NCI-H2196 (cell line): Measurements from ENCODE around the gene SYNE2.
"Not testable (repeated sequence)": the region's sequence is repeated elsewhere in the genome, so short reads cannot be mapped to it uniquely, and the experiment has no call there.

Source experiments
- DNase-seq: peaks from one replicate; lab custom pipeline; 2025; ENCODE audit not compliant: unreplicated experiment; lab: John Stamatoyannopoulos, UW

SYNE2 gene, protein sequence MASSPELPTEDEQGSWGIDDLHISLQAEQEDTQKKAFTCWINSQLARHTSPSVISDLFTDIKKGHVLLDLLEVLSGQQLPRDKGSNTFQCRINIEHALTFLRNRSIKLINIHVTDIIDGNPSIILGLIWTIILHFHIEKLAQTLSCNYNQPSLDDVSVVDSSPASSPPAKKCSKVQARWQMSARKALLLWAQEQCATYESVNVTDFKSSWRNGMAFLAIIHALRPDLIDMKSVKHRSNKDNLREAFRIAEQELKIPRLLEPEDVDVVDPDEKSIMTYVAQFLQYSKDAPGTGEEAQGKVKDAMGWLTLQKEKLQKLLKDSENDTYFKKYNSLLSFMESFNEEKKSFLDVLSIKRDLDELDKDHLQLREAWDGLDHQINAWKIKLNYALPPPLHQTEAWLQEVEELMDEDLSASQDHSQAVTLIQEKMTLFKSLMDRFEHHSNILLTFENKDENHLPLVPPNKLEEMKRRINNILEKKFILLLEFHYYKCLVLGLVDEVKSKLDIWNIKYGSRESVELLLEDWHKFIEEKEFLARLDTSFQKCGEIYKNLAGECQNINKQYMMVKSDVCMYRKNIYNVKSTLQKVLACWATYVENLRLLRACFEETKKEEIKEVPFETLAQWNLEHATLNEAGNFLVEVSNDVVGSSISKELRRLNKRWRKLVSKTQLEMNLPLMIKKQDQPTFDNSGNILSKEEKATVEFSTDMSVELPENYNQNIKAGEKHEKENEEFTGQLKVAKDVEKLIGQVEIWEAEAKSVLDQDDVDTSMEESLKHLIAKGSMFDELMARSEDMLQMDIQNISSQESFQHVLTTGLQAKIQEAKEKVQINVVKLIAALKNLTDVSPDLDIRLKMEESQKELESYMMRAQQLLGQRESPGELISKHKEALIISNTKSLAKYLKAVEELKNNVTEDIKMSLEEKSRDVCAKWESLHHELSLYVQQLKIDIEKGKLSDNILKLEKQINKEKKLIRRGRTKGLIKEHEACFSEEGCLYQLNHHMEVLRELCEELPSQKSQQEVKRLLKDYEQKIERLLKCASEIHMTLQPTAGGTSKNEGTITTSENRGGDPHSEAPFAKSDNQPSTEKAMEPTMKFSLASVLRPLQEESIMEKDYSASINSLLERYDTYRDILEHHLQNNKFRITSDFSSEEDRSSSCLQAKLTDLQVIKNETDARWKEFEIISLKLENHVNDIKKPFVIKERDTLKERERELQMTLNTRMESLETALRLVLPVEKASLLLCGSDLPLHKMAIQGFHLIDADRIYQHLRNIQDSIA (N-terminal part only)

DNA sequence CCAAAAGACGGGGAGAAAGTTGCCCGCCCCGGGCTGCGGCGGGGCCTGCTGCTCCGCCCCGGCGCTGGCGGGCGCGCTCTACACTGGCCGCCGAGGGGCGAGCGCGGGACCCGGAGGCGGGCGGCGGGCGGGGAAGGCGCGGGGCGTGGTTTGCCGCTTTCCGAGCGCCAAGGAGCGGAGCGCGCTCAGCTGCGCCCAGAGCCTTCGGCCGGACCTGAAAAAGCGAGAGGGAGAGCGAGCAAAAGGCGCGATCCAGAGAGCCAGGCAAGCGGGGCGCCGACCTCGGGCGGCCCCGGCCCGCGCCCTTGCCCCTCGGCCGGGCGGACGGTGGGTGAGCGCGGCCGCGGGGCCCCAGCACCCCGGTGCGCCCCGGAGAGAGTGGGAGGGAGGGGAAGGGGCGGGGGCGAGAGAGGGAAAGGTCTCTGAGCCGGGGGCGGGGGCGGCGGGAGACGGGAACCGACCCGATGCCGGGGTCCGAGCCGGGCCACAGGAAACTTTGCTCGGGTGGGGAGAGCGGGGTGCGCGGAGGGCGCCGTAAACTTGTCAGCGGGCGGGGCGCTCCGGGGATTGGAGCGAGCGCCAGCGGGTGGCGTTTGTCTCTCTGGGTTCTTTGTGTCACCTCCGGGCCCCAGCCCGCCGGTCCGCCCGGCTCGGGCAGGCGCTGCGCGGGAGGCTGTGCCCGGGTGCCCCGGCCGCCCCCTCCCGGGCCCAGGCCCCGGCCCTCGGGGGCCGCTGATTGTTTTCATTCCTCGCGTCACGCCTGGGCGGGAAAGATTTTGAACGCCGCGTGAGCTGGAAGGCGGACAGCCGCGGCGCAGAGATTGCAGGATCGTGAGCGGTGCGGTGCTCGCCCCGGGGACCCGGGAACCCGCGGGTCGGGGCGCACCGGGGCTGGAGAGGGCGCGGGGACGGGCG, at the start of gene SYNE2:
TSS of gene SYNE2 (plus strand) at position 188 of the 915 bp plus-strand sequence. CDS start 56,145 bp downstream, outside the sequence.
- peak; percentile 87 for DNase-seq

- not testable (repeated sequence) for DNase-seq
These were observed 49.5 kb upstream of the SYNE2 start for GRCh38 chr14:63803221-63803791.

- DNase-seq = not testable (repeated sequence)
These were observed 46.7 kb upstream of the SYNE2 start for GRCh38 chr14:63806064-63806463.

GRCh38 chr14:63811692-63812091, 41.1 kb upstream of the SYNE2 start:
- not testable (repeated sequence) for DNase-seq

GRCh38 chr14:63833728-63834127, 19.1 kb upstream of the SYNE2 start:
- no peak for DNase-seq

- no peak for DNase-seq
These were observed 11.8 kb upstream of the SYNE2 start for GRCh38 chr14:63840981-63841380.

GRCh38 chr14:63843796-63844195, 9.0 kb upstream of the SYNE2 start:
- no peak for DNase-seq

- DNase-seq = no peak
These were observed 3.9 kb upstream of the SYNE2 start for GRCh38 chr14:63848890-63849289.

GRCh38 chr14:63852271-63852816, 460 bp upstream of the SYNE2 start:
- DNase-seq = peak; percentile 62

DNA sequence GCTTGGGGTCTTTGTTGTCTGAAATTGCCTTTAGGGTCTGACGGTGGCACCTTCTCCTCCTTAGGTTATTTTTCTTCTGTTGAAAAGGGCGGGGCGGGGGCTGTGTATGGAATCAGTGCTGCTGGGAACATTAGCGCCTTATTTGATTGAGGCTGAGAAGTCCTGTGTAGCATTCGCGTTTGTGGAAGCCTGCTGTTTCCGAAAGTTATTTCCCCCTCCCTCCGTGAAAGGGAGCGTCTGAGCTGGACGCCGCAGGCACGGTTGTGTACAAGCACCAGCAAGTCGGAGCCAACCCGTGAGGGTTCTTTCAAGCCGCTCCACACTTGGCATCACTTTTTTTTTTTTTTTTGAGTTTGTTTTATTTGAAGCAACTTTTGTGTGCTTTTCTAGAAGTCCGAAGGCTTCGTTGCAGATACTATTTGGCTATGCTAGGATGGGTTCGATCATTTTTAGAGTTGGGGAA, 1.1 kb downstream of the SYNE2 start:
- peak; percentile 50 for DNase-seq

DNA sequence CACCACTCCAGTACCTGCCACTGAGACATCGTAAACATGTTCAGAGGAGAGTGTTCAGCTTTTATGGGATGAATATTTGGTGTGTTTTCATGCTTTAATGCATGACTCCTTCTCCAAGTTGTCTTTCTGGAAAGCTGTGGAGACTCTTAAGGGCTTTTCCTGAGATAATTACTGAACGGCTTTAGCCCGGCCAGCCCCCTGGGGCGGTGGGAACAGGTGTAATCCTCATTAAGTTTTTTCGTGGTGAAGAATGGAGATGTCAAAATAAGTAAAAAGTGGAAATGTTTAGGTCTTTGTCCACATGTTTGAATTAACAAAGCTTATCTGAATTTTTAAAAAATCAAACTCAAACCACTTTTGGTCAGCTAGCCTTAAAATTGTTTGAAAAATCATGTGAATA, 1.5 kb downstream of the SYNE2 start:
- no peak for DNase-seq

DNA sequence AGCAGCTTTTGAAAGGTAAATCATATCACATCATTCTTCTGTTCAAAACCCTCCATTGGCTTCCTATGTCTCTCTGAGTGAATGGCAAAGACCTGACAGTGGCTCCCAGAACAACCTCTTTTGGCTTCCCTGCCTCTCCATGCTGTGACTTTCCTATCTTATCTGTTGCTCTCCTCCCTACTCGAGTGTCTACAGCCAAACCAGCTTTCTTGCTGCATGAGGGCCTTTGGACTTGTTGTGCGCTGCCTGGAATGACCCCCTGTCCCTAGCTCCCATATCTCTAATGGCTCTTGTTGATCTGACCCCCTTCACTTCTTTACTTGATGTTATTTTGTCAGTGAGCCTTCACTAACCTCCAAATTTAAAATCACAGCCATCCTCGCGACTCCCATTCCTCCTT, 2.5 kb downstream of the SYNE2 start:
- no peak for DNase-seq

DNA sequence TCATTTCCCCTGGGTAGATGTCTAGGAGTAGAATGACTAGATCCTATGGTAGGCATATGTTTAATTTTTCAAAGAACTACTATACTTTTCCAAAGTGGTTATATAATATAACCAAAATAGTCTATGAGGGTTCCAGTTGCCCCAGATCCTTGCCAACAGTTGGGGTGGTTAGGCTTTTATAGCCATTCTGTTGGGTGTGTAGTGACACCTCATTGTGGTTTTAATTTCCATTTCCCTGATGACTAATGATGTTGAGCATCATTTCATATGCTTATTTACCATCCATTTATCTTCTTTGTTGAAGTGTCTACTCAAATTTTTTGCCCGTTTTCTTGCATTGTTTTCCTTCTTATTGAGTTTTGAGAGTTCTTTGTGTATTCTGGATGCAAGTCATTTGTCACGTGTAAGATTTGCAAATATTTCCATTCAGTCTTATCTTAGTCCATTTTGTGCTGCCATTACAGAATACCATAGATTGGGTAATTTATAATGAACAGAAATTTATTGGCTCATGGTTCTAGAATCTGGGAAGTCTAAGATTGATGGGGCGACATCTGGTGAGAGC, 4.7 kb downstream of the SYNE2 start:
- DNase-seq = no peak

DNA sequence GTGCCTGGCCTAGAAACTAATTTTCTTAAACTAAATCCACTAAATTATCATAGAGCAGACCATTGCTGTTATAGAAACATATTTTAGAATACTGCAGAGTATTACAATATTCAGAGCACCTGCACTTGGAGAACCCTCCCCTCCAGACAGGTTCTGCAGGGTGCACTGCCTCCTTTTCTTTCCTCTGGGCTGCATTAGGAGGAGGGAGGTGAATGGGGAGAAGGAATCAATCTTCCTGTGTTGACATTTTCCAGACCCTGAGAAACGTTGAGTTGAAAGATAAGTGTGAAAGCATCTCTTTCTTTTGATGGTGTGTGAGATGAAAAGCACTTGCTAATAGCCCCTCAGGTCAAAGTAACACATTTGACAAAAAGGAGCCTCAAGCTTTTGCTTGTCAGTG, 7.3 kb downstream of the SYNE2 start:
- DNase-seq = no peak

GRCh38 chr14:63862163-63862562, 9.4 kb downstream of the SYNE2 start:
- DNase-seq = no peak

GRCh38 chr14:63863004-63863403, 10.2 kb downstream of the SYNE2 start:
- DNase-seq = no peak

- DNase-seq = not testable (repeated sequence)
These were observed 12.0 kb downstream of the SYNE2 start for GRCh38 chr14:63864775-63865174.

DNA sequence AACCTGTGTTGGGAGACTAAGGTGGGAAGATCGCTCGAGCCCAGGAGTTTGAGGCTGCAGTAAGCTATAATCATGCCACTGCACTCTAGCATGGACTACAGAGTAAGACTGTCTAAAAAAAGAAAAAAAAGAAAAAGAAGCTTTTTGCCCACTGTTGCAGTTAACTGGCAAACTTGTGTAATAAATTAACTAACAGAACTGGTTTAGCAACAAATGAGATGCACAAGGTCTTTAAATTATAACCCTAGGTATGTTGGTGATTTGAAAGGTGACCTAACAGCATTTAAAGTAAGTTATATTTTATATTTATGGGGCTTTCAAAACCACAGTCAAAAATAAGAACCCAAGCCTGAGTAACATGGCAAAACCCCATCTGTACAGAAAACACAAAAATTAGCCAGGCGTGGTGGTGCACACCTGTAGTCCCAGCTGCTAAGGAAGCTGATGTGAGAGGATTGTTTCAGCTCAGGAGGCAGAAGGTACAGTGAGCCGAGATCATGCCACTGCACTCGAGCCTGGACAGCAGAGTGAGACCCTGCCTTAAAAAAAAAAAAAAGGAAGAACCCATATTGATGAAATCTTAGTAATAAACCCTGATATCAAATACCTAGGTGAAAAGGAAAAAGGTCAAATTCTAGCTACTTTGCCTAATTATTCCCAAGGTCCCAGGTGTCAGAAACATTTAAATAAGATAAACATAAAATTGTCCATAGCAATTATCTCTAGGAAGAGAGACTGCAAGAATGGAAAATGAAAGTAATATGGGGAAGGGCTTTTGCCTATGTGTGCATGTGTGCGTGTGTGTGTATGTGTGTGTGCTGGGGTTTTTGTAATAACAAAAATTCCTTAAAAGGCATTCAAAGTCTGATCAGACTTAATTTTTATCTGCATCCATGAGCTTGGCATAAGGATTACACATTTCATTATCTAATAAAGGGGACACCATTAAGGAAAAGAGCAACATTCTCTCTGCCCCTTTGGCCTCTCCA, 15.4 kb downstream of the SYNE2 start:
- no peak for DNase-seq
